ENCODE measurements around the gene SREBF1.

The SREBF1 gene

GRCh38 chr17:17763136-17763535 is 73.7 kb downstream of the SREBF1 start:
- DNase-seq (ENCODE audit: low read depth, low spot score) = no peak

- DNase-seq (ENCODE audit: low read depth, low spot score) = no peak
Measured at GRCh38 chr17:17762744-17763105, 74.1 kb downstream of the SREBF1 start.
